ELF-1 (cell line): Measurements from ENCODE around the gene CORO2A.

Experiments used
- DNase-seq: peaks from one replicate; pipeline ENCODE4 v3.0.0-alpha.2; 2016; ENCODE audit warnings: low read depth, low spot score

The CORO2A gene

DNA sequence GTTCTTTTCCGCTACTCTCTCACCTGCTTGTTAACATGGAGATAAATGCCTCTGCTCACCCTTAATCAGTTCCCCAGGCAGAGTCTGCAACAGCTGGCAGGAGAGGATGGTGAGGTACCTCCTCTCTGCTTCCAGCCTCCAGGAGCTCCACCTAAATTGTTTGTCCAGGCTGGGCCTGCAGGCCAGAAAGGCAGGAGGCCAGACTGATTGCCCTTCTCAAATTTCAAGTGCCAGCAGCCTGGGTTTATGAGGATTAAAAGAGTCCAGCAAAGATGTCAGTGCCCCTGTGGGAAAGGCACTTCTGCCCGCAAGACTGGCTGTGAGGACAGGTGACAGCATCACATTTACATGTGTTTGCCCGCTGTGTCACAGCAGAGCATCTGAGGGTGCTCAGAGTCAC, 19.8 kb downstream of the CORO2A start:
- peak; percentile 82 for DNase-seq

DNA sequence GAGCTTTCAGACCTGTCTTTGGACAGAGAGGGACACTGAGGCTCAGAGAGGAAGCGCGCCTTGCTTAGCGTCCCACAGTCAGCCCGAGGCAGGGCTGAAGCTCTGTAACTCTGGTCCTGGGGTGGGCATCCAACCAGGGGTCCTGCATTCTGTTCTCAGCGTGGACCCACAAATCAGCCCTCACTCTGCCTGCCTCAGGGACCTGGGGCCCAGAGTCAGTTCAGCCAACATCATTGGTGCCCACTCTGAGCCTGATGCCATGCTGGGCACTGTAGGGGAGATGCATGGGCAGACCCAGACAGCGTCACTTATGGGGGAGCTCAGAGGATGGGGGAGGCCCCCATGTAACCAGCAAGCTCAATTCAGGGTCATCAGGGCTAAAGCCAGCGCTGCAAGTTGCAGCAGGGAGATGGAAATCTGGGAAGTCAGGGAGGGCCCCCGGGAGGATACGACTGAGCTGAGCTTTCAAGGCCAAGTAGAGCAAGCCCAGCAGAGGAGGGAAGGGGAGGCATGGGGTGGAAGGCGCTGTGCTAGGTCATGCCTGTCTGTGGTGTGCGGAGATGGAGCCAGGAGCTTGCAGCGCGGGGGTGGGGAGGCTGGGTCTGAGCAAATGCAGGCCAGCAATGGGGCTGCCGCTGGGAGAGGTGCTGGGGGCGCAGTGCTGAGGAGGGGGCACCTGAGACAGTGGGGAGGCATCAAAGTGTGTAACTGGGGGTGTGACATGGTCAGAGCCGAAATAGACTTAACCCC, 21.1 kb downstream of the CORO2A start:
- DNase-seq = no peak

DNA sequence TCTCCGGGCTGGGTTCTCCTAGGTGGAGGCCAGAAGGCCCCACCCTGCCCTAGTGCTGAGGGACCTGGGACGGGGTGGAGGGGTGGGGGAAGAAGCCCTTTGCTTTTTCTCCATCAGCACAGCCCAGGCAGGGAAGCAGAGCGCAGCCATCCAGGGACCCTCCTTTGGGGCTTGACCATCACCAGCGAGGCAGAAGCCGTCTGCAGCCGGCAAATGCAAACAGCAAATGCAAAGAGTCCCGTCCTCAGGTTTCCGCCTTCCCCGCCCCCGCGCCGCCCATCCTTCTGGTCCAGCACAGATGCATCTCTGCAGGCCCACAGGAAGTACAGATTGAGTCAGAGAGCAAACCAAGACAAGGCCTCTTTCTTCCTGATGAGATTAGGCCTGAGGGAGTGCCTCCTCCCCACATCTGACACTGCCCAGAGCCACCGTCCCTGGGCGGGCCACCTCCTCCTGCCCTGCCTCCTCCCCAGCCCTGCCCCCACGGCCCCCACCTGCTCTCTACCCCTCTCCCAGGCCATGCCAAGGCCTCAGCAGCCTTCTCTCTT, 23.4 kb downstream of the CORO2A start:
- DNase-seq = peak; percentile 76

DNA sequence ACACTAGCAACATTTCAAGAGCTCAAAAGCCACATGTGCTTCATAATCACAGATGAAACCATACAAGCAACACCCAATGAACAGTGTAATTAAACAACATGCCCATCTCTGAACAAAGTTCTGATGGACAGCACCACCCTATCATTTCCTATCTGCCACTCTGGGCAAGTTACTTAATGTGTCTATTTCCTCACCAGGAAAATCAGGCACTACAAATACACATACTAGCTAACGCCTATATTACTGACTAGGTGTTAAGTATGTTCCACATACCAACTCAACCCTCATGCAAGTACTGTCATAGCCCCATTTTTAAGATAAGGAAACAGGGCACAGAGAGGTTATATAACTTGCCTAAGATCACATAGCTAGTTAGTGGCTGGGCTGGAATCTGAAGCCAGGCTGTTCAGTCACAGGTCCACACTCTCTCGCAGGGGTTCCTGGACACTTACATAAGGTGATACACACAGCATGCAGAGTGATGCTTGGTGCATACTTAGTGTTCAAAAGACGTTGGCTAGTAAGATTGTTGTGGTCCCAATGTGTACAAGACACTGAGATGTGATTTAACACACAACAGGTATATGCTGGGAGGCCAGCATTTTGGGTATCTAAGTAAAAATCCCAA, 24.2 kb downstream of the CORO2A start:
- DNase-seq = no peak

DNA sequence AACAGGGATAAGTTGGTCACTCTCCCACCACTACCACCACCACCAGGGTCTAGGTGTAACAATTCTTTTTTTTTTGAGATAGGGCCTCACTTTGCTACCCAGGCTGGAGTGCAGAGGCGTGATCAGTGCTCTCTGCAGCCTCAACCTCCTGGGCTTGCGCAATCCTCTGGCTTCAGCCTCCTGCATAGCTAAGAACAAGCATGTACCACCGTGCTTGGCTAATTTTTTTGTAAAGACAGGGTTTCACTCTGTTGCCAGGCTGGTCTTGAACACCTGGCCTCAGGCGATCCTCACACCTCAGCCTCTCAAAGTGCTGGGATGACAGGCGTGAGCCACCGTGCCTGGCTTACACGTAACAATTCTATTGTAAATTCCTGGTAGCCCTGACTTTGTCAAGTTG, 27.5 kb downstream of the CORO2A start:
- DNase-seq = no peak

DNA sequence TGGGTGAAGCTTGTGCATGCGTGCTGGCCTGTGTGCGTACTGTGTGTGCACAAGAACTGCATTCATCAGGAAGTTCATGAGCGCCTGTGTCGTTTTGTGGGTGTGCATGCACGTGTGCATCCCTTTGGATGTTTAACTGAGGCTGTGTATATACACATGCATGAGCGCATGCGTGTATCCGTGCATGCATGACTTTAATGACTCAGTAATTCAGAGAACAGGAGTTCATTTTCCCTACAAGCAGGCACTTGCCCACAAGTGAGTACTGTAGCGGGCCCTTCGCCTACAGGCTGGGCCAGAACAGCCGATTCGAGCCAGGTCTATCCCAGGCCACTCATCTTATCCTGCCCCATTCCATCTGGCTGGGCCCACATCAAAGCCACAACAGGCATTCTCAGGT, 29.8 kb downstream of the CORO2A start:
- no peak for DNase-seq

- DNase-seq = no peak
Observed at GRCh38 chr9:98161851-98162250, 30.6 kb downstream of the CORO2A start.

GRCh38 chr9:98159790-98160189, 32.6 kb downstream of the CORO2A start:
- peak; percentile 53 for DNase-seq

GRCh38 chr9:98159301-98159700, 33.1 kb downstream of the CORO2A start:
- DNase-seq = no peak

GRCh38 chr9:98158071-98158831, 34.2 kb downstream of the CORO2A start:
- DNase-seq = no peak

DNA sequence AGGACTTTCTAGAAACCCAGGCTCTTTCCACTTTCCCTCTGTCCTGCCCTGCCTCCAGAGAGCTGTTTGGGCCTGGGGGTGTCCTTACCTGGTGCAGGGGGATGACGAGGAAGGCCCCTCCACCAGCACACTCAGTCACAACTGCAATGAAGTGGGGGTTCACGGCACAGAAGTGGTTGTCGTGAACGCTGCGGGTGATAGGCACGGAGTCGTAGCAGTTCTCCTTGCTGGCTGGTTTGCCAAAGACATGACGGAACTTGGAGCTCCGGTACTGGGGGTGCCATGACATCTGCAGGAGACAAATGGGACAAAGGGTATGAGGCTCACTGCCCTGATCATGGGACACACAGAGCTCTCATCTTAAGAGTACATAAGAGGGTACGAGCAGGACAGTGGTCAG, 35.1 kb downstream of the CORO2A start:
- DNase-seq = no peak

GRCh38 chr9:98154678-98155077, 37.8 kb downstream of the CORO2A start:
- DNase-seq = no peak

DNA sequence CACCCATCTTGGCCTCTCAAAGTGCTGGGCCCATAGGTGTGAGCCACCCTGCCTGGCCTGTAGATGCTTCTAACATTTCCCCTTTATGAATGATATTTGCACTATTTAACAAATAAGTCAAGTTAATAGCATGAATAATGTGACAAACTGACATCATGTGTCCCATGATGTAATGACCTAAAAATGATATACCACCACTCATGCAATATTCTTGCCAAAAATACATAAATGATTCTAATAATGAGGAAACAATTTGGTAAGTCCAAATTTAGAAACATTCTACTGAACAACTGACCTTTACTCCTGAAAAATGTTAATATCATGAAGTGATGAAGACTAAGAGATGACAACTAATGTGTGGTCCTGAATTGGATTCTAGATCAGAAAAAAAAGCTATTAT, 39.9 kb downstream of the CORO2A start:
- no peak for DNase-seq

GRCh38 chr9:98150721-98151120, 41.7 kb downstream of the CORO2A start:
- no peak for DNase-seq

DNA sequence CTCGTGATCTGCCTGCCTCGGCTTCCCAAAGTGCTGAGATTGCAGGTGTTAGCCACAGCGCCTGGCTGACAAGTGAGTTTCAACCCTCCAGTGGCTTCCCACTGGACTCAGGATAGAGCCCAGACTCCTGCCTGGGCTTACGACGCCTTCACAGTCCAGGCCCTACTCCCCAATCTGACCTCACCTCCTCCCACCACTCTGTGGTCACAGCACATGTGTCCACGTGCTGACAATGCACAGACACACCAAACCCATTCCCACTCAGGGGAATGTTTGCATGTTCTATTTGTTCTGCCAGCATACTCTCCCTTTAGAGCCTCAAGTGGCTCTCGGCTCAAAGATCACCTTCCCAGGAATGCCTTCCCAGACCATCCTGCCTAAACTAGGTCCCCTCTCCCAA, 42.3 kb downstream of the CORO2A start:
- no peak for DNase-seq

- DNase-seq = no peak
Observed at GRCh38 chr9:98149422-98149821, 43.0 kb downstream of the CORO2A start.

DNA sequence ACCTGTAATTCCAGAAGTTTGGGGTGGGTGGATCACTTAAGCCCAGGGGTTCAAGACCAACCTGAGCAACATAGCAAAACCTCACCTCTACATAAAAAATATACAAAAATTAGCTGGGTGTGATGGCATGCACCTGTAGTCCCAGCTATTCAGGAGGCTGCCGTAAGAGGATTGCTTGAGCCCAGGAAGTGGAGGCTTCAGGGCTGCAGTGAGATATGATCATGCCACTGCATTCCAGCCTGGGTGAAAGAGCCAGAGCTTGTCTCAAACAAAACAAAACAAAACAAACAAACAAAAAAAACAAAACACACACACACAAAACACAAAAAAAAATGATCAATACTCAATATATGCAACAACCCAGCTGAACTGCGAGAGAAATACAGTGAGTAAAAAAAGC, 44.0 kb downstream of the CORO2A start:
- DNase-seq = no peak

- DNase-seq = no peak
Observed at GRCh38 chr9:98147582-98147981, 44.9 kb downstream of the CORO2A start.

GRCh38 chr9:98146101-98146991, 46.1 kb downstream of the CORO2A start:
- peak; percentile 82 for DNase-seq

GRCh38 chr9:98144631-98145030, 47.8 kb downstream of the CORO2A start:
- no peak for DNase-seq

- no peak for DNase-seq
Observed at GRCh38 chr9:98144076-98144475, 48.4 kb downstream of the CORO2A start.
